HG02610 (cell line): Measurements from ENCODE around the gene SLC25A4.
"Not testable (repeated sequence)": the region's sequence is repeated elsewhere in the genome, so short reads cannot be mapped to it uniquely, and the experiment has no call there.

Experiments
- ATAC-seq: cut with Tn5 transposase; IDR thresholded peaks from one replicate; pipeline ENCODE4 v1.9.1; 2021; ENCODE audit warnings: mild to moderate bottlenecking, moderate library complexity; ENCODE audit not compliant: unreplicated experiment

The SLC25A4 gene

DNA sequence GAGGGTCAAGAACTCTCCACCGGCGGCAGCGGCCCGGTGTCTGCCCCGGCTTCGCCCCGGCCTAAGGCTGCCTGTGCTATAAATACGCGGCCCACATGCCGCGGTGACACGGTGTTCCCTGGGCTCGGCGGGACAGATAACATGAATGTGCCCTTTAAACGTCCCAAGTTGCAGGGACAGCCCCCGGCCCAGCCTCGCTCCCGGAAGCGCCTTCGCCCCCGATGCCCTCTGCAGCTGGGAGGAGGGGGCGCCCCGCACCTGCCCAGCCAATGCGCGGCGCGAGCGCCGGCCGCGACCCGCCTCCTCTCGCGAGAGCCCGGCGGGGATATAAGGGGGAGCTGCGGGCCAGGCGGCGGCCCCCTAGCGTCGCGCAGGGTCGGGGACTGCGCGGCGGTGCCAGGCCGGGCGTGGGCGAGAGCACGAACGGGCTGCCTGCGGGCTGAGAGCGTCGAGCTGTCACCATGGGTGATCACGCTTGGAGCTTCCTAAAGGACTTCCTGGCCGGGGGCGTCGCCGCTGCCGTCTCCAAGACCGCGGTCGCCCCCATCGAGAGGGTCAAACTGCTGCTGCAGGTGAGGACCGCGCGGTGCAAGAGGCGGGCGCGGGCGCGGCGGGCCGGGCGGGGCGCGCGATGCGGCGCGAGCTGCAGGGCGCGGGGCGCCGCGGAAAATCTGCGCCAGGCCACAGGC, at the start of gene SLC25A4:
Gene SLC25A4, plus strand, starts transcription at position 355 of the 689 bp plus-strand sequence. Its CDS starts 107 bp downstream, at position 462.
- peak; percentile 99 for ATAC-seq

- no peak for ATAC-seq
Measured at GRCh38 chr4:185093603-185094002, 49.5 kb upstream of the SLC25A4 start.

DNA sequence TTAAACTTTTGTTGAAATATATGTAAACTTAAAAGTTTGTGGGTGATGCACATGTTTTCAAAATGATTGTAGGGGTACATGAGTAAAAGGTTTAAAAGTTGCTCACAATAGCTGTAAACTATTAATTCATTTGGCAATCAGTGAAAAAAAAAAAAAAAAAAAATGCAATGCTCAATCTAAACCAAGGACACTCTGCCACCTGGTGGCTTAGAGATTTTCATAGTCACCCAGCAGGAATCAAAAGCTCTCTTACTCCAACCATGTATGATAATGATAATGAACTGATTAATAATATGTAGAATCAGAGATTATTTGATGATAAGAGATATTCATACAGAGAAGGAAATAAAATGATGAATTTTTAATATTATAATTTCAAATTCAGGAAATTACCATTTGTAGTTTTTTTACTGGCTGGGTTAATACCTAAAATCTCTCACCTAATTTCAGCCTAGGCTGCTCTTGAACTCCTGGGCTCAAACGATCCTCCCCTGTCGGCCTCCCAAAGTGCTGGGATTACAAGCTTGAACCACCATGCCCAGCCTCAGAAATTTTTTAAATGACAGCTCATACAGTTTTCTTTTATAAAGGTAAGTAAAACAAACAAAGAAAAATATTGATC, 46.9 kb upstream of the SLC25A4 start:
- ATAC-seq, result no peak

DNA sequence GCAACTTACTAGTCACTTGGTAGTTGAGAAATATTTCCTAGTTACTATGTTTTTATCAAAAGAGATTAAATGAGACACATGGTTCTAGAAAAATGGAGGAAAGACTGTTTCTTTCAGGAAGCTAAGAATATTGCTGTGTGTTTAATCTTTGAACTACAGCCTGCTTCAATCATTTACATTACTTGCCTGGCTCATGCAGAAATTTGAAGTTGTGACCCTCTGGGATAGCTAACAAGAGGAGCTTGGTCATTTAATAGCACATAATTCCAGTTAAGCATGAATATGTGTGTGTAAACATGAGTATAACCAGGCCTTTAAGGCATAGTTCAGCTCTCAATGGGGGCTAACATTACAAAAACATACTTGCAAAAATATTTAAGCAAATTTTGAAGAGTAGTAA, 44.6 kb upstream of the SLC25A4 start:
- ATAC-seq, result no peak

GRCh38 chr4:185099024-185099682, 43.9 kb upstream of the SLC25A4 start:
- ATAC-seq, result no peak

DNA sequence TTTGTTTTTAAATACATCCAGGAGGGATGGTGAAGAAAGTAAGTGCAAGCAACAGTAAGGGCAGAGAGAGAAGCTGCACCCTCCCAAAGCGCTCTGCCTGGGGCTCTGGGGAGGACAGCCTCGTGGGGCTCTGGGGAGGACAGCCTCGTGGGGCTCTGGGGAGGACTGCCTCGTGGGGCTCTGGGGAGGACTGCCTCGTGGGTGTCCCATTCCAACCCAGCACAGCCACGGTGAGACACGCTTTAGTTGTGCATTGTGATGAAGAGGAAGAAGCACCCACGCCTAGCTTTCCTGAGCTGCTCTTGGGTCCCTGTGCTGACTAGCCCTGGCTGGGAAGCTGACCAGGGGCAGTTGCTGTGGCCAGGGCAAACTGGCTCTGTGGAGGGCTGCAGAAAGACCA, 43.1 kb upstream of the SLC25A4 start:
- no peak for ATAC-seq

- no peak for ATAC-seq
Measured at GRCh38 chr4:185100423-185100822, 42.6 kb upstream of the SLC25A4 start.

DNA sequence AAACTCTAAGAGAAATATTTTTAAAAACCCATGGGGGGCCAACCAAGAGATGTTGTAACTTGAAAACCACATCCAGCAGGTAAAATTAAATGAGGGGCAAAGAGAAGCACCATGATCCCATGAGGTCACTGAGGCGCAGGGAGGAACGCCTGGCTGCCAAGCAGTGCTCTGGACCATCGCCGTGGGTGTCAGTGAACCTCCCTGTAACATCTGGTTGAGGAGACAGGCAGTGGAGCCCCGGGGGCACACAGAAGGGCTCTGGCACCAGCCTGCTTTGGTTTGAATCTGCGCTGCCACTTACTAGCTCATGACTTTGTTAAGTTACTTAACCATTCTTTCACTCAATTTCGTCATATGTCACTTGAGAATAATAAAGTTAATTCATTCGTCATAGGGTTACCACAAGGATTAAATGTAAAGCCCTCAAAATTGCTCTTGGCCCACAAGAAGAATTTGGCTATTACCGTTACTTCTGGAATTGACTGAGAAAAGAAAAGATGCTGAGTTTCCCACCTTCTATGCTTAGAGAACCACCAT, 41.6 kb upstream of the SLC25A4 start:
- ATAC-seq, result no peak

DNA sequence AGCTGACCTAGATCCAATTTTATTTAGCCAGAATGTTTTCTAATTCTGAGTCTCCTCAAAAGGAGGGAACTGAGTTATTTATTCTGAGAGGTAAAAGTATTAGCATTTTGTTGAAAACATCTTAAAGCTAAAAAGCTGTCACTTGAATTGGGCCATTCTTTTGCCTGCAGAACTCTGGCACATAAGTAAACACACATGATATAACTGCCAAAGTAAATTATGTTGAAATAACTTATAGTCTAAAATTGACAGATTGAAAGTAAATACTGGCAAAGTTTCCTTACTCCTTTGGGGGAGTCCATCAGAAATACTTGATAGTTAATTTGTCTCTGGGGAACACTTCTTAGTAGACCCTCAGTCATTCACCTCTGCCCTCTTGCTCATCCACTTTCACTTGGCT, 38.3 kb upstream of the SLC25A4 start:
- no peak for ATAC-seq

DNA sequence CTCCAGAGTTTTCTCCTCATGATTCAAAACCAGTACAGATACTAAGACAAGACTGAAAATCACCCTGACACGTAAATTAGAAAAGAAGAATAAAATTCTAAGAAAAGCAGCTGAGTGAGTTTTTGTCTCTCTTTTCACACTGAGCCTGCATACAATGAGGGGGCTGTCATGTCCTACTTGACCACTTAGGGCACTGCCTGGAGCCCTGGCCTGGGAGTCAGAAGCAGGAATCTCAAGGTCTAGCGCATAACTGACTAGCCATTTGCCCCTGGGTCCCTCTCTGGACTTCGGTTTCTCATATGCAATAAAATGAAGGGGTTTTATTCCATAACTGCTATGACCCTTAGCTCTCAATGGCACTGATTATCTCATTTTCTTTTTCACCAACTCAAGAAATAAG, 36.7 kb upstream of the SLC25A4 start:
- no peak for ATAC-seq

- ATAC-seq, result not testable (repeated sequence)
Measured at GRCh38 chr4:185107574-185107973, 35.5 kb upstream of the SLC25A4 start.

GRCh38 chr4:185108185-185108584, 34.9 kb upstream of the SLC25A4 start:
- no peak for ATAC-seq

- no peak for ATAC-seq
Measured at GRCh38 chr4:185108669-185109068, 34.4 kb upstream of the SLC25A4 start.

GRCh38 chr4:185109736-185110135, 33.3 kb upstream of the SLC25A4 start:
- no peak for ATAC-seq

- no peak for ATAC-seq
Measured at GRCh38 chr4:185110375-185110823, 32.7 kb upstream of the SLC25A4 start.

GRCh38 chr4:185112104-185112503, 31.0 kb upstream of the SLC25A4 start:
- ATAC-seq, result no peak

- no peak for ATAC-seq
Measured at GRCh38 chr4:185113340-185113739, 29.7 kb upstream of the SLC25A4 start.

GRCh38 chr4:185115827-185116232, 27.2 kb upstream of the SLC25A4 start:
- no peak for ATAC-seq

DNA sequence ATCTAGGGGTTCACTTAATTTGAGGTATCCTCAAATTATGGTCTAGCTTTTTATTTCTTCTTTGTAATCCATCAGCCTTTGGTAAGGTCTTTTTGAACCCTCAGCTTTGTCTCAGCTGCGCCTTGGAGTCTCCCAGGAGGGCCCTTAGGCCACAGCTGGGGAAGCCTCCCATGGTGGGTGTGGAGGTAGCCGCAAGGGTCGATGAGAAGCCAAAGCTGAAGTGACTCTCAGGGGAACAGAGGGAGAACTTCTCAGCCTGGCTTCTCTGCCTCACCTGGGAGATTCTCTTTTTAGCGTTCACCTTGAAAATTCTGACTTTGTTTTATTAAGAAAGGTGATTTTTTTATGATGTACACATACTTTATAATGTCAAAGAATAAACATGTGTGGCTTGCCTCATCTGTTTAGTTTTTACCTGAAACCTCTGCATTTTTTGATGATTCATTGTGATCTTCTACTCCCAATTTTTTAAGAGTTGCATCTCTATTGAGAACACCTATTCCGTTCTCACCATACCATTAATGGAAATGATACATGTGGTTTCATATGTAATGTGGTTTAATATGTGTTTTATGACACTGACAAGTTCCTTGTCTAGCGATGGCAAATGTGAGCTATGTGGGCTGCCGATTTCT, 25.6 kb upstream of the SLC25A4 start:
- no peak for ATAC-seq

- ATAC-seq, result no peak
Measured at GRCh38 chr4:185118876-185119275, 24.2 kb upstream of the SLC25A4 start.

GRCh38 chr4:185119467-185119866, 23.6 kb upstream of the SLC25A4 start:
- ATAC-seq, result not testable (repeated sequence)
